ENCODE data around the gene KRIT1. TPM values are rescaled to one million over a fixed set of nuclear protein-coding genes. Genes with fewer than 3 reads are reported as not detected.

Gene KRIT1
- total RNA-seq, 1 experiment from 2014 or later, result 34.9 TPM

DNA sequence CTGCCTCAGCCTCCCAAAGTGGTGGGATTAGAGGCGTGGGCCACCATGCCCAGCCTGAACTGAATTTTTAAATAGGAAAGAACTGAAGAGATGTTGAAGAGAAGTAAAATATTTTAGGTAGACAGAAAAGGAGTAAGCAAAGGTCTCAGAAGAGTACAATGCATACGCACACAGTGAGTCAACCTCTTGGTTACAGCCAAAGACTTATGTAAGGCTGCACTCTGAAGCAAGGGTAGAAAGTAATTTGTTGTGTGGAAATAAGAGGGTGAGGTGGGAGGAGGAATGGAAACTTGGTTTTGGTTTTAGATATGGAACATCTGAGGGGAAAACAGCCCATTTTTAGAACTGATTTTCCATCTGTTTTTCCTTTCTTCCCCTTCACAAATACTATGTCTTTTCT is 17.6 kb downstream of the KRIT1 start:
- Histone ChIP-seq H4K20me1 (ENCODE audit: control insufficient read depth, insufficient read depth, insufficient read length) (no peaks in the 10 kb centered on the region), H3K27me3 (ENCODE audit: insufficient read depth, low read length) (no peaks in the 10 kb centered on the region), H3K27ac (ENCODE audit: insufficient read length, low read depth, low read length) (no peak overlapping the region), H2AFZ (ENCODE audit: low read length) (no peak overlapping the region), H3K18ac (ENCODE audit: insufficient read length, low read depth, low read length) (no peak overlapping the region), H3K9me3 (ENCODE audit: control insufficient read depth, low read depth, low read length) (no peaks in the 10 kb centered on the region), H3K4ac (ENCODE audit: low read depth, low read length) (no peak overlapping the region), H3K23ac (ENCODE audit: insufficient read length, low read depth, low read length) (no peak overlapping the region), H3K4me2 (ENCODE audit: insufficient read depth, insufficient read length, low read length) (no peak overlapping the region), H2BK15ac (ENCODE audit: low read depth, low read length) (no peak overlapping the region), H3K79me2 (ENCODE audit: insufficient read depth, low read length) (no peaks in the 10 kb centered on the region), H3K9ac (ENCODE audit: extremely low read depth, insufficient read length, low read length) (no peak overlapping the region), H4K5ac (ENCODE audit: insufficient read length, low read depth, low read length) (no peak overlapping the region), H2BK5ac (ENCODE audit: insufficient read length, low read length) (no peak overlapping the region), H4K8ac (replicated peaks; ENCODE audit: insufficient read length, low read depth, low read length) (no peak overlapping the region), H2BK20ac (ENCODE audit: low read depth, low read length, poor library complexity, severe bottlenecking) (no peak overlapping the region), H3K56ac (ENCODE audit: insufficient read length, low read depth, low read length) (no peak overlapping the region), H4K91ac (ENCODE audit: insufficient read length, low read depth, low read length) (no peak overlapping the region), H3K4me1 (ENCODE audit: insufficient read depth, low read length) (no peaks in the 10 kb centered on the region), H3K79me1 (ENCODE audit: insufficient read depth, low read depth, low read length, poor library complexity, severe bottlenecking) (no peaks in the 10 kb centered on the region), H2AK5ac (ENCODE audit: insufficient read length, low read length) (no peak overlapping the region), H2BK12ac (ENCODE audit: insufficient read length, low read depth, low read length) (no peak overlapping the region), H3T11ph (ENCODE audit: low read length) (no peak overlapping the region), H3K23me2 (ENCODE audit: insufficient read length, low read depth, low read length, poor library complexity, severe bottlenecking) (no peaks in the 10 kb centered on the region), H3K14ac (ENCODE audit: insufficient read depth, low read length) (no peak overlapping the region), H2BK120ac (ENCODE audit: low read depth, low read length, poor library complexity, severe bottlenecking) (no peak overlapping the region)
- DNase-seq, result no peak
- Mint-ChIP-seq H3K27me3 (ENCODE audit: low read depth) (no peaks in the 10 kb centered on the region), H3K4me3 (no peak overlapping the region), H3K9me3 (peaks cover 0 to 3% of the 10 kb centered on the region in 2 experiments; a peak in 1 of 5 replicates), H3K27ac (no peak overlapping the region), H3K4me1 (no peaks in the 10 kb centered on the region), H3K36me3 (ENCODE audit: insufficient read depth in 1 of 3, low read depth in 3 of 3) (peaks cover 37 to 65% (median 57%) of the 10 kb centered on the region in 3 experiments; a peak in 6 of 7 replicates)
- TF ChIP-seq, protein P1, sequence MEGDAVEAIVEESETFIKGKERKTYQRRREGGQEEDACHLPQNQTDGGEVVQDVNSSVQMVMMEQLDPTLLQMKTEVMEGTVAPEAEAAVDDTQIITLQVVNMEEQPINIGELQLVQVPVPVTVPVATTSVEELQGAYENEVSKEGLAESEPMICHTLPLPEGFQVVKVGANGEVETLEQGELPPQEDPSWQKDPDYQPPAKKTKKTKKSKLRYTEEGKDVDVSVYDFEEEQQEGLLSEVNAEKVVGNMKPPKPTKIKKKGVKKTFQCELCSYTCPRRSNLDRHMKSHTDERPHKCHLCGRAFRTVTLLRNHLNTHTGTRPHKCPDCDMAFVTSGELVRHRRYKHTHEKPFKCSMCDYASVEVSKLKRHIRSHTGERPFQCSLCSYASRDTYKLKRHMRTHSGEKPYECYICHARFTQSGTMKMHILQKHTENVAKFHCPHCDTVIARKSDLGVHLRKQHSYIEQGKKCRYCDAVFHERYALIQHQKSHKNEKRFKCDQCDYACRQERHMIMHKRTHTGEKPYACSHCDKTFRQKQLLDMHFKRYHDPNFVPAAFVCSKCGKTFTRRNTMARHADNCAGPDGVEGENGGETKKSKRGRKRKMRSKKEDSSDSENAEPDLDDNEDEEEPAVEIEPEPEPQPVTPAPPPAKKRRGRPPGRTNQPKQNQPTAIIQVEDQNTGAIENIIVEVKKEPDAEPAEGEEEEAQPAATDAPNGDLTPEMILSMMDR (conservative IDR thresholded peaks at IDR 0.05), result no peak
- WGBS (ENCODE audit: extremely low coverage, insufficient read length, low lambda C conversion rate), result no CpG with 5 or more reads among the region's 2 CpGs

Measured in H9 (cell line).